Stomach (tissue), 9 donors: ENCODE measurements around the gene CD209. TPM values are rescaled to one million over a fixed set of nuclear protein-coding genes. Genes with fewer than 3 reads are reported as not detected.

ENCODE experiments used
- DNase-seq, 2 donors: peaks; one replicate each; pipeline versions ENCODE4 v3.0.0 to v3.0.0-alpha.2; 2013 to 2019
- H3K27ac ChIP-seq, 5 donors: fragments of 200-600 bp in 4 of 5; sonication (generic) in 4 of 5; one replicate each; pipeline ENCODE4 v1.5.1; 2013 to 2019; ENCODE audit warnings: mild to moderate bottlenecking in 1 of 5, moderate library complexity in 1 of 5
- H3K27me3 ChIP-seq, 3 donors: fragments of 200-600 bp; sonication (generic); one replicate each; pipeline ENCODE4 v1.5.1; 2017 to 2019; ENCODE audit warnings: mixed run types in 1 of 3
- H3K36me3 ChIP-seq, 4 donors: fragments of 200-600 bp; sonication (generic); 1 replicate in 3 of 4; 2 replicates in 1 of 4; pipeline ENCODE4 v1.5.1; 2016 to 2019
- H3K4me1 ChIP-seq, 4 donors: fragments of 200-600 bp; sonication (generic); one replicate each; pipeline ENCODE4 v1.5.1; 2016 to 2019
- H3K4me3 ChIP-seq, 4 donors: fragments of 200-600 bp; sonication (generic) in 3 of 4; one replicate each; pipeline ENCODE4 v1.5.1; 2016 to 2019; ENCODE audit warnings: mild to moderate bottlenecking in 1 of 4
- H3K9me3 ChIP-seq, 4 donors: fragments of 200-600 bp; sonication (generic); one replicate each; pipeline ENCODE4 v1.5.1; 2016 to 2019
- EP300 ChIP-seq: sonication (generic); formaldehyde crosslinking; IDR thresholded peaks from one replicate; pipeline ENCODE4 v1.6.1; 2017; ENCODE audit warnings: antibody characterized with exemption
- POLR2A ChIP-seq, 4 donors: fragments of 450-650 bp; IDR thresholded peaks; one replicate each; pipeline ENCODE4 v1.6.1; 2016; ENCODE audit warnings: antibody characterized with exemption in 4 of 4, control low read depth in 2 of 4, mild to moderate bottlenecking in 1 of 4, moderate library complexity in 1 of 4
- POLR2AphosphoS5 ChIP-seq, 3 donors: sonication (generic); formaldehyde crosslinking; IDR thresholded peaks; one replicate each; pipeline ENCODE4 v1.6.1; 2016; ENCODE audit warnings: antibody characterized with exemption in 3 of 3
- WGBS, 5 donors: extraction: QIAGEN DNeasy Blood & Tissue Kit in 3 of 5; methylation state at CpG; one replicate each; pipeline versions ENCODE4 v1.1.5 to v1.1.7; 2013 to 2018; 5-methylcytosine and 5-hydroxymethylcytosine counted together
- intact Hi-C: fragments of 100-400 bp; cut with DNase I; formaldehyde crosslinking; loops from one replicate; pipeline ENCODE4 v1.15.1; 2023; ENCODE audit warnings: low total_unique reads
- polyA plus RNA-seq, 3 donors: library from polyadenylated mRNA; stranded (reverse); fragments of 200-250 nt; gene quantifications; one replicate each; pipeline ENCODE4 v1.2.3, GENCODE V29; 2013
- total RNA-seq, 5 donors: library from RNA; depleted of rRNA; stranded (reverse); fragments of >200 nt; gene quantifications; one replicate each; pipeline versions ENCODE4 v1.1.0 to v1.2.3, GENCODE V29; 2014 to 2016
- TF ChIP-seq, protein P1 (sequence below), 7 experiments: fragments of 450-650 bp in 4 of 7; fragments of 200-600 bp in 3 of 7; sonication (generic) in 3 of 7; IDR thresholded peaks; one replicate each; pipeline ENCODE4 v1.5.1; 2016 to 2019; ENCODE audit warnings: antibody characterized with exemption in 7 of 7, control low read depth in 2 of 7, mild to moderate bottlenecking in 1 of 7
- donor health status: healthy with polysubstance abuse.
- donor health status: Bipolar disorder and iron deficiency.
- donor health status: healthy.

CD209 gene
- total and polyA plus RNA-seq, 8 donors = 0.38 to 51.9 (median 3.7) TPM

DNA sequence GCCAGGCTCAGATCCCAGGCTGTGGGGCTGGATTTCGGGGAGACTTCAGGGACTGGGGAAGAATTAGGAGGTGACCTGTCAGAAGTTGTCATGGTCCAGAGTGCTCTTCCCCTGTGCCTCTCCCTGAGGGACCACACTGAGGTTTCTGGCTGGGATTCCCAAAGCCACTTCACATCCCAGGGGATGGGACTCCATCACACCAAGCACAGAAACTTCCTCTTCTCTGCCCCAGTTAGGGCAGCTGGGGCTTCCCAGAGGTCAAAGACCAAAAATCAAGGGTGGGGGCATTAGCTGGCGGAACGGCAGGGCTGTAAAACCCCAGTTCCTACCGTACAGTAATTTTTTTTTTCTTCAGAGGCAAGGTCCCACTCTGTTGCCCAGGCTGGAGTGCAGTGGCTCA is 52.8 kb downstream of the CD209 start:
- no peak for DNase-seq
- peaks cover 4 to 53% (median 33%) of the 10 kb centered on the region in 3 donors for H3K27me3 ChIP-seq
- no peak for TF ChIP-seq POLR2A (IDR thresholded peaks at IDR 0.05)
- no peak for TF ChIP-seq EP300
- no peak for TF ChIP-seq POLR2AphosphoS5 (IDR thresholded peaks at IDR 0.05)
- TF ChIP-seq, protein P1, sequence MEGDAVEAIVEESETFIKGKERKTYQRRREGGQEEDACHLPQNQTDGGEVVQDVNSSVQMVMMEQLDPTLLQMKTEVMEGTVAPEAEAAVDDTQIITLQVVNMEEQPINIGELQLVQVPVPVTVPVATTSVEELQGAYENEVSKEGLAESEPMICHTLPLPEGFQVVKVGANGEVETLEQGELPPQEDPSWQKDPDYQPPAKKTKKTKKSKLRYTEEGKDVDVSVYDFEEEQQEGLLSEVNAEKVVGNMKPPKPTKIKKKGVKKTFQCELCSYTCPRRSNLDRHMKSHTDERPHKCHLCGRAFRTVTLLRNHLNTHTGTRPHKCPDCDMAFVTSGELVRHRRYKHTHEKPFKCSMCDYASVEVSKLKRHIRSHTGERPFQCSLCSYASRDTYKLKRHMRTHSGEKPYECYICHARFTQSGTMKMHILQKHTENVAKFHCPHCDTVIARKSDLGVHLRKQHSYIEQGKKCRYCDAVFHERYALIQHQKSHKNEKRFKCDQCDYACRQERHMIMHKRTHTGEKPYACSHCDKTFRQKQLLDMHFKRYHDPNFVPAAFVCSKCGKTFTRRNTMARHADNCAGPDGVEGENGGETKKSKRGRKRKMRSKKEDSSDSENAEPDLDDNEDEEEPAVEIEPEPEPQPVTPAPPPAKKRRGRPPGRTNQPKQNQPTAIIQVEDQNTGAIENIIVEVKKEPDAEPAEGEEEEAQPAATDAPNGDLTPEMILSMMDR (IDR thresholded peaks at IDR 0.05) = no peak
- intact Hi-C loops = no loop called here
- no peaks in the 10 kb centered on the region for H3K9me3 ChIP-seq
- H3K4me1 ChIP-seq = no peaks in the 10 kb centered on the region
- H3K4me3 ChIP-seq = no peak overlapping the region
- 48 to 64% (median 59%) methylated on average over 4 of the region's 4 CpGs for WGBS, 5 donors
- H3K36me3 ChIP-seq = no peaks in the 10 kb centered on the region
- no peak overlapping the region for H3K27ac ChIP-seq

DNA sequence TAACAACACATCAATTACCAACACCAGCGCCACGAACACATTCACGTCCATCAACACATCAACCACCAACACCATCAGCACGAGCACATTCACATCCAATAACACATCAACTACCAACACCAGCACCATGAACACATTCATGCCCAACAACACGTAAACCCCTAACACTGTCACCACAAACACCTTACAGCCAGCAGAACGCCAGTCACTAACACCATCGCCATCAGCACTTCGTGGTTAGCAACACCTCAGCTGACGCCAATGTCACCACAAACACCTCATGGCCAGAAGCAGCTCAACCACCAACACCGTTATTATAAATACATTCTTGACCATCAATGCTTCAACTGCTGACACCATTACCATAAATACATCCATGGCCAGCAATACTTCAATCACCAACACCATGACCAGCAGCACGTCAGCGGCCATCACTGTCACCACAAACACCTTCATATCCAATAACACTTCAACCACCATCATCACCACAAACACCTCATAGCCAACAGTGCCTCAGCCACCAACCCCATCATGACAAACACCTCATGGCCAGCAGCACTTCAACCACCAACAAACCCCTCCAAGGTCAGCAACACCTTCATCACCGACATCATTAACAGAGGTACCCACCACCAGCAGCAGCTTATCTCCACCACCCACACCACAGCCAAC is 54.8 kb downstream of the CD209 start:
- Histone ChIP-seq H3K27me3 (peaks cover 0 to 43% (median 20%) of the 10 kb centered on the region in 3 donors), H3K4me1 (no peaks in the 10 kb centered on the region), H3K36me3 (no peaks in the 10 kb centered on the region), H3K27ac (no peak overlapping the region), H3K4me3 (no peak overlapping the region), H3K9me3 (no peaks in the 10 kb centered on the region)
- intact Hi-C loops = no loop called here
- DNase-seq = no peak
- no peak for TF ChIP-seq POLR2A (IDR thresholded peaks at IDR 0.05)
- no peak for TF ChIP-seq POLR2AphosphoS5 (IDR thresholded peaks at IDR 0.05)
- TF ChIP-seq EP300 = no peak
- TF ChIP-seq, protein P1 (IDR thresholded peaks at IDR 0.05) = no peak
- WGBS, 5 donors = 68 to 78% (median 70%) methylated on average over 13 of the region's 13 CpGs

DNA sequence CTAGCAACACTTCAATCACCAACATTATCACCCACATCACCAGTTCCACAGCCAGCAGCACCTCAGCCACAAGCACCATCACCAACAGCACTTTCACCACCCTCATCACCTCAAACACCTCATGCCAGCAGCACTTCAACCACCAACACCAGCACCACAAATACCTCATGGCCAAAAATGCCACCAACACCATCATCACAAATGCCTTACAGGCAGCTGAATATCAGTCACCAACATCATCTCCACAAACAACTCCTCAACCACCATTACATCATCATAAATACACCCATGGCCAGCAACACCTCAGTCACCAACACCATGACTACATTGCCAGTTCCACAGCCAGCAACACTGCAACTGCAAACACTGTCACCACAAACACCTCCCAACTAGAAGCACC is 55.8 kb downstream of the CD209 start:
- H3K4me3 ChIP-seq = no peak overlapping the region
- peaks cover 0 to 33% (median 10%) of the 10 kb centered on the region in 3 donors for H3K27me3 ChIP-seq
- H3K36me3 ChIP-seq = no peaks in the 10 kb centered on the region
- intact Hi-C loops = no loop called here
- H3K9me3 ChIP-seq = no peaks in the 10 kb centered on the region
- DNase-seq = no peak
- no peak overlapping the region for H3K27ac ChIP-seq
- no peaks in the 10 kb centered on the region for H3K4me1 ChIP-seq
- TF ChIP-seq, protein P1 (IDR thresholded peaks at IDR 0.05) = no peak
- TF ChIP-seq POLR2A (IDR thresholded peaks at IDR 0.05) = no peak
- no peak for TF ChIP-seq POLR2AphosphoS5 (IDR thresholded peaks at IDR 0.05)
- TF ChIP-seq EP300 = no peak

DNA sequence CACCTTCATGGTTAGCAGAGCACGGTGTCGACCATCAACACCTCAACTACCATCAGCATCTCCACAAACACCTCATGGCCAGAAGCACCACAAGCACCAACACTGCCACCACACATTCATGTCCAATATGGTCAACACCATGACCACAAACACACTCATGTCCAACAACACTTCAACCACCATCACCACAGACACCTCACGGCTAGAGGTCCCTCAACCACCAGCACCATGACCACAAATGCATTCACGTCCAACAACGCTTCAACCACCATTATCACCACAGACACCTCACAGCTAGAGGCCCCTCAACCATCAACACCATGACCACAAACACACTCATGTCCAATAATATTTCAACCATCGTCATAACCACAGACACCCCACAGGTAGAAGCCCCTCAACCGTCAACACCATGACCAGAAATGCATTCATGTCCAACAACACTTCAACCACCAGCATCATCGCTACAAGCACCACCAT is 56.5 kb downstream of the CD209 start:
- DNase-seq = no peak
- Histone ChIP-seq H3K27ac (no peak overlapping the region), H3K9me3 (no peaks in the 10 kb centered on the region), H3K4me1 (no peaks in the 10 kb centered on the region), H3K4me3 (no peak overlapping the region), H3K36me3 (no peaks in the 10 kb centered on the region), H3K27me3 (peaks cover 0 to 30% (median 7%) of the 10 kb centered on the region in 3 donors)
- no peak for TF ChIP-seq POLR2A (IDR thresholded peaks at IDR 0.05)
- TF ChIP-seq, protein P1 (IDR thresholded peaks at IDR 0.05) = no peak
- TF ChIP-seq POLR2AphosphoS5 (IDR thresholded peaks at IDR 0.05) = no peak
- TF ChIP-seq EP300 = no peak
- intact Hi-C loops = no loop called here
- WGBS, 5 donors = 68 to 83% (median 74%) methylated on average over 8 of the region's 8 CpGs

Other genes starting within 250 kb of the CD209 start
- gene ZNF358, start 231.4 kb downstream of the CD209 start, total RNA-seq = 100 to 1,000 TPM in 1 of 5 donors, 10 to 100 TPM in 3, 1 to 10 TPM in 1; 6.2 to 304 (median 84.0) TPM
- gene ZNF358, start 231.4 kb downstream of the CD209 start, polyA plus RNA-seq = 10 to 100 TPM; 68.0 to 75.8 (median 72.4) TPM
- gene MCOLN1, start 224.9 kb downstream of the CD209 start, total RNA-seq = 10 to 100 TPM in 3 of 5 donors, 1 to 10 TPM in 2; 5.1 to 56.6 (median 18.3) TPM
- 10 to 100 TPM; 13.3 to 25.5 (median 19.2) TPM for gene MCOLN1, start 224.9 kb downstream of the CD209 start, polyA plus RNA-seq
- 100 to 1,000 TPM in 2 of 5 donors, 10 to 100 TPM in 3; 15.2 to 357 (median 70.1) TPM for gene PNPLA6, start 211.8 kb downstream of the CD209 start, total RNA-seq
- gene PNPLA6, start 211.8 kb downstream of the CD209 start, polyA plus RNA-seq = 10 to 100 TPM; 31.3 to 38.4 (median 38.0) TPM
- 100 to 1,000 TPM in 1 of 5 donors, 10 to 100 TPM in 3, 1 to 10 TPM in 1; 5.5 to 232 (median 43.8) TPM for gene CAMSAP3, start 151.7 kb downstream of the CD209 start, total RNA-seq
- 10 to 100 TPM; 17.0 to 21.5 (median 21.1) TPM for gene CAMSAP3, start 151.7 kb downstream of the CD209 start, polyA plus RNA-seq
- 100 to 1,000 TPM in 1 of 5 donors, 10 to 100 TPM in 4; 24.6 to 106 (median 40.7) TPM for gene XAB2, start 118.0 kb downstream of the CD209 start, total RNA-seq
- 10 to 100 TPM; 43.2 to 57.5 (median 53.6) TPM for gene XAB2, start 118.0 kb downstream of the CD209 start, polyA plus RNA-seq
- gene PET100, start 117.7 kb downstream of the CD209 start, total RNA-seq = 10 to 100 TPM in 3 of 5 donors, 1 to 10 TPM in 1, under 1 TPM in 1; 0.89 to 33.2 (median 10.1) TPM
- gene PET100, start 117.7 kb downstream of the CD209 start, polyA plus RNA-seq = 100 to 1,000 TPM; 115 to 197 (median 188) TPM
- 1 to 10 TPM in 1 of 5 donors, not detected in 4; 2.7 TPM for gene PCP2, start 113.8 kb downstream of the CD209 start, total RNA-seq
- gene PCP2, start 113.8 kb downstream of the CD209 start, polyA plus RNA-seq = 1 to 10 TPM; 3.7 to 9.3 (median 4.3) TPM
- 100 to 1,000 TPM in 4 of 5 donors, 10 to 100 TPM in 1; 46.6 to 734 (median 167) TPM for gene STXBP2, start 110.4 kb downstream of the CD209 start, total RNA-seq
- gene STXBP2, start 110.4 kb downstream of the CD209 start, polyA plus RNA-seq = 100 to 1,000 TPM in 2 of 3 donors, 10 to 100 TPM in 1; 90.1 to 145 (median 130) TPM
- 1 to 10 TPM in 1 of 5 donors, not detected in 4; 9.6 TPM for gene RETN, start 78.5 kb downstream of the CD209 start, total RNA-seq
- gene RETN, start 78.5 kb downstream of the CD209 start, polyA plus RNA-seq = 10 to 100 TPM in 1 of 3 donors, 1 to 10 TPM in 1, not detected in 1; 6.2 to 41.4 TPM
- 1 to 10 TPM in 1 of 5 donors, under 1 TPM in 2, not detected in 2; 0.37 to 7.0 (median 0.43) TPM for gene MCEMP1, start 70.4 kb downstream of the CD209 start, total RNA-seq
- 1 to 10 TPM in 2 of 3 donors, under 1 TPM in 1; 0.65 to 9.1 (median 1.2) TPM for gene MCEMP1, start 70.4 kb downstream of the CD209 start, polyA plus RNA-seq
- gene TRAPPC5, start 66.7 kb downstream of the CD209 start, total RNA-seq = 10 to 100 TPM in 3 of 5 donors, 1 to 10 TPM in 2; 4.5 to 20.6 (median 15.1) TPM
- 100 to 1,000 TPM; 108 to 203 (median 134) TPM for gene TRAPPC5, start 66.7 kb downstream of the CD209 start, polyA plus RNA-seq
- 1 to 10 TPM in 1 of 5 donors, not detected in 4; 1.5 TPM for gene FCER2, start 45.4 kb downstream of the CD209 start, total RNA-seq
- gene FCER2, start 45.4 kb downstream of the CD209 start, polyA plus RNA-seq = under 1 TPM in 1 of 3 donors, not detected in 2; 0.48 TPM
- gene CLEC4G, start 15.4 kb downstream of the CD209 start, total RNA-seq = 1 to 10 TPM in 1 of 5 donors, under 1 TPM in 1, not detected in 3; 0.37 to 1.0 TPM
- 1 to 10 TPM in 1 of 3 donors, under 1 TPM in 1, not detected in 1; 0.25 to 1.2 TPM for gene CLEC4G, start 15.4 kb downstream of the CD209 start, polyA plus RNA-seq
- gene CLEC4M, start 15.7 kb upstream of the CD209 start, total RNA-seq = 1 to 10 TPM in 1 of 5 donors, not detected in 4; 1.8 TPM
- gene CLEC4M, start 15.7 kb upstream of the CD209 start, polyA plus RNA-seq = not detected
- 10 to 100 TPM in 2 of 5 donors, 1 to 10 TPM in 3; 4.9 to 31.6 (median 9.3) TPM for gene EVI5L, start 82.7 kb upstream of the CD209 start, total RNA-seq
- 1 to 10 TPM; 5.1 to 8.2 (median 7.8) TPM for gene EVI5L, start 82.7 kb upstream of the CD209 start, polyA plus RNA-seq
- gene PRR36, start 126.9 kb upstream of the CD209 start, total RNA-seq = under 1 TPM in 1 of 5 donors, not detected in 4; 0.18 TPM
- gene PRR36, start 126.9 kb upstream of the CD209 start, polyA plus RNA-seq = under 1 TPM; 0.45 to 0.61 (median 0.50) TPM
- gene LRRC8E, start 141.0 kb upstream of the CD209 start, total RNA-seq = 10 to 100 TPM in 1 of 5 donors, 1 to 10 TPM in 2, under 1 TPM in 1, not detected in 1; 0.58 to 12.5 (median 2.5) TPM
- gene LRRC8E, start 141.0 kb upstream of the CD209 start, polyA plus RNA-seq = 1 to 10 TPM in 2 of 3 donors, under 1 TPM in 1; 0.93 to 2.1 (median 1.7) TPM
- gene MAP2K7, start 156.3 kb upstream of the CD209 start, total RNA-seq = 10 to 100 TPM in 4 of 5 donors, 1 to 10 TPM in 1; 4.1 to 52.2 (median 11.0) TPM
- 10 to 100 TPM; 13.5 to 27.5 (median 15.9) TPM for gene MAP2K7, start 156.3 kb upstream of the CD209 start, polyA plus RNA-seq
- gene TGFBR3L, start 167.3 kb upstream of the CD209 start, total RNA-seq = not detected
- gene TGFBR3L, start 167.3 kb upstream of the CD209 start, polyA plus RNA-seq = 1 to 10 TPM in 1 of 3 donors, not detected in 2; 1.5 TPM
- gene SNAPC2, start 172.8 kb upstream of the CD209 start, total RNA-seq = 10 to 100 TPM in 3 of 5 donors, 1 to 10 TPM in 2; 2.3 to 18.3 (median 12.2) TPM
- gene SNAPC2, start 172.8 kb upstream of the CD209 start, polyA plus RNA-seq = 10 to 100 TPM; 15.0 to 22.8 (median 17.7) TPM
- gene CTXN1, start 178.6 kb upstream of the CD209 start, total RNA-seq = 10 to 100 TPM in 1 of 5 donors, 1 to 10 TPM in 3, not detected in 1; 1.3 to 58.5 (median 3.8) TPM
- 1 to 10 TPM in 2 of 3 donors, under 1 TPM in 1; 0.92 to 7.7 (median 1.2) TPM for gene CTXN1, start 178.6 kb upstream of the CD209 start, polyA plus RNA-seq
- gene TIMM44, start 196.1 kb upstream of the CD209 start, total RNA-seq = 100 to 1,000 TPM in 2 of 5 donors, 10 to 100 TPM in 3; 41.0 to 123 (median 88.1) TPM
- 10 to 100 TPM; 44.6 to 55.9 (median 49.4) TPM for gene TIMM44, start 196.1 kb upstream of the CD209 start, polyA plus RNA-seq